Epithelial cell of proximal tubule (primary cell): ENCODE data around the gene KRTDAP. TPM values are rescaled to one million over a fixed set of nuclear protein-coding genes. Genes with fewer than 3 reads are reported as not detected.
A peak's percentile ranks its signal among the peaks of the same experiment; 100 is the strongest.
"Not testable (repeated sequence)": the region's sequence is repeated elsewhere in the genome, so short reads cannot be mapped to it uniquely, and the experiment has no call there.

Source experiments
- DNase-seq: peaks from one replicate; pipeline ENCODE4 v3.0.0-alpha.2; 2011; ENCODE audit warnings: low read depth
- H3K4me3 ChIP-seq: 2 replicates; pipeline ENCODE4 v1.5.1; 2011; ENCODE audit warnings: low read depth, mild to moderate bottlenecking, low read length
- CTCF ChIP-seq: conservative IDR thresholded peaks from 2 replicates; pipeline ENCODE4 v1.5.1; 2012; ENCODE audit warnings: low read depth, mild to moderate bottlenecking, low read length
- total RNA-seq: library from RNA; depleted of rRNA; stranded (reverse); fragments of >200 nt; gene quantifications from 2 replicates; pipeline ENCODE4 v1.2.3, GENCODE V29; 2015

Gene KRTDAP
- total RNA-seq, 1 donor from 2014 or later: not detected

DNA sequence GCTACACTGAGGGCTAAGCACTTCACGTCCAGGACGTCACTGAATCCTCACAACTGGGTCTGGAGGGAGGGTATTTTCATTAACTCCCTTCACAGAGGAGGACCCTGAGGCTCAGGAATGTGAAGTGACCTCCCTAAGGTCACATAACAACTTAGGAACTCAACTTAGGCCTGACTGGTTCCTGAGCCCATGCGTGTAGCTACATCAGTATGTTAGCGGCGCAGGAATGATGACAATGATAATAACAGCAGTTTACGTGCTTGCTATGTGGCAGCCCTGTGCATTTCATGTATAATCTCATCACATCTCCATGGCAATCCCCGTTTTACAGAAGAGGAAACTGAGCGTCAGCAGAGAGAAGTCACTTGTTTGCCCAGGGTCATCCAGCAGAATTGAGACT, 18.3 kb downstream of the KRTDAP start:
- no peak overlapping the region for H3K4me3 ChIP-seq
- DNase-seq: no peak
- TF ChIP-seq CTCF: no peak

GRCh38 chr19:35471075-35471474, 19.2 kb downstream of the KRTDAP start:
- not testable (repeated sequence) for DNase-seq, H3K4me3 ChIP-seq

GRCh38 chr19:35470128-35470527, 20.1 kb downstream of the KRTDAP start:
- no peak overlapping the region for H3K4me3 ChIP-seq
- TF ChIP-seq CTCF: no peak
- DNase-seq: no peak

- TF ChIP-seq CTCF: peak; percentile 85
- no peak overlapping the region for H3K4me3 ChIP-seq
- DNase-seq: no peak
Observed at GRCh38 chr19:35468637-35469036, 21.6 kb downstream of the KRTDAP start.

GRCh38 chr19:35466259-35466658, 24.0 kb downstream of the KRTDAP start:
- H3K4me3 ChIP-seq: no peak overlapping the region
- no peak for TF ChIP-seq CTCF
- DNase-seq: no peak

DNA sequence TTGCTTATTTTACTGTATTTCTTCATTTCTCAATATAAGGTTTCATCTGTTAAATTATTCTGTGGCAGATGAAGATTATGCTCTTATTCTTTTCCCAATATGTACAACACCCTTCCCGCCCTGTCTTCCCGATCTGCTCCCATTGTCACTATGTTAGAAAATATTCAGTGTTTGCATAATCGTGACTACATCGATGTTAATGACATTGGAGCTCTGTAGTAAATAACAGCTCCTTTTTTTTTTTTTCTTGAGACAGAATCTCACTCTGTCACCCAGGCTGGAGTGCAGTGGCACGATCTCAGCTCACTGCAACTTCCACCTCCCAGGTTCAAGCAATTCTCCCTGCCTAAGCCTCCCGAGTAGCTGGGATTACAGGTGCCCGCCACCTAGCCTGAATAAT, 27.3 kb downstream of the KRTDAP start:
- not testable (repeated sequence) for H3K4me3 ChIP-seq, DNase-seq

- no peak for TF ChIP-seq CTCF
- no peak for DNase-seq
- H3K4me3 ChIP-seq: no peak overlapping the region
Observed at GRCh38 chr19:35462476-35462953, 27.7 kb downstream of the KRTDAP start.

GRCh38 chr19:35461788-35462187, 28.5 kb downstream of the KRTDAP start:
- not testable (repeated sequence) for DNase-seq, H3K4me3 ChIP-seq

- no peak for TF ChIP-seq CTCF
- H3K4me3 ChIP-seq: no peak overlapping the region
Observed at GRCh38 chr19:35461060-35461459, 29.2 kb downstream of the KRTDAP start.

More at GRCh38 chr19:35461060-35461459, 29.2 kb downstream of the KRTDAP start:
- DNase-seq: no peak
